Testis (tissue), 3 donors: ENCODE measurements around the gene SLC12A4. TPM values are rescaled to one million over a fixed set of nuclear protein-coding genes. Genes with fewer than 3 reads are reported as not detected.
A peak's percentile ranks its signal among the peaks of the same experiment; 100 is the strongest.

Source experiments
- DNase-seq: peaks from one replicate; pipeline ENCODE4 v3.0.0-alpha.2; 2019
- H3K27ac ChIP-seq, 2 donors: fragments of 200-600 bp; sonication (generic); one replicate each; pipeline ENCODE4 v1.5.1; 2019
- H3K27me3 ChIP-seq: fragments of 200-600 bp; sonication (generic); one replicate; pipeline ENCODE4 v1.5.1; 2019
- H3K36me3 ChIP-seq: fragments of 200-600 bp; sonication (generic); one replicate; pipeline ENCODE4 v1.5.1; 2017; ENCODE audit warnings: low read depth; ENCODE audit errors: missing control alignments
- H3K4me1 ChIP-seq: fragments of 200-600 bp; sonication (generic); one replicate; pipeline ENCODE4 v1.5.1; 2019
- H3K4me3 ChIP-seq, 2 donors: fragments of 200-600 bp; sonication (generic); one replicate each; pipeline ENCODE4 v1.5.1; 2017 to 2019
- H3K9me3 ChIP-seq: fragments of 200-600 bp; sonication (generic); one replicate; pipeline ENCODE4 v1.5.1; 2017
- POLR2A ChIP-seq: fragments of 450-650 bp; IDR thresholded peaks from one replicate; pipeline ENCODE4 v1.6.1; 2017; ENCODE audit warnings: antibody characterized with exemption, mild to moderate bottlenecking, moderate library complexity
- WGBS, 2 donors: methylation state at CpG; one replicate each; pipeline ENCODE4 v1.1.5; 2018; 5-methylcytosine and 5-hydroxymethylcytosine counted together
- intact Hi-C: fragments of 100-400 bp; cut with DNase I; formaldehyde crosslinking; loops from one replicate; pipeline ENCODE4 v1.15.1; 2023; ENCODE audit warnings: low total_unique reads
- polyA plus RNA-seq: library from polyadenylated mRNA; stranded (reverse); fragments of 350-450 nt; fragmentation: Illumina TruSeq; extraction: RNeasy Lipid Tissue Mini Kit (QIAGEN cat#74804); gene quantifications from one replicate; pipeline ENCODE4 v1.2.3, GENCODE V29; 2014; ENCODE audit warnings: low read depth, low replicate concordance; ENCODE audit not compliant: insufficient read depth
- total RNA-seq, 2 donors: library from RNA; depleted of rRNA; stranded (reverse); fragments of >200 nt; gene quantifications; one replicate each; pipeline ENCODE4 v1.2.3, GENCODE V29; 2016
- TF ChIP-seq, protein P1 (sequence below), 3 experiments: fragments of 450-650 bp in 2 of 3; fragments of 200-600 bp in 1 of 3; sonication (generic) in 1 of 3; IDR thresholded peaks; one replicate each; pipeline ENCODE4 v1.5.1; 2016 to 2019; ENCODE audit warnings: antibody characterized with exemption in 3 of 3, mild to moderate bottlenecking in 2 of 3, moderate library complexity in 1 of 3

The SLC12A4 gene
- total and polyA plus RNA-seq, 3 donors from 2014 or later = 46.7 to 68.4 (median 64.3) TPM

DNA sequence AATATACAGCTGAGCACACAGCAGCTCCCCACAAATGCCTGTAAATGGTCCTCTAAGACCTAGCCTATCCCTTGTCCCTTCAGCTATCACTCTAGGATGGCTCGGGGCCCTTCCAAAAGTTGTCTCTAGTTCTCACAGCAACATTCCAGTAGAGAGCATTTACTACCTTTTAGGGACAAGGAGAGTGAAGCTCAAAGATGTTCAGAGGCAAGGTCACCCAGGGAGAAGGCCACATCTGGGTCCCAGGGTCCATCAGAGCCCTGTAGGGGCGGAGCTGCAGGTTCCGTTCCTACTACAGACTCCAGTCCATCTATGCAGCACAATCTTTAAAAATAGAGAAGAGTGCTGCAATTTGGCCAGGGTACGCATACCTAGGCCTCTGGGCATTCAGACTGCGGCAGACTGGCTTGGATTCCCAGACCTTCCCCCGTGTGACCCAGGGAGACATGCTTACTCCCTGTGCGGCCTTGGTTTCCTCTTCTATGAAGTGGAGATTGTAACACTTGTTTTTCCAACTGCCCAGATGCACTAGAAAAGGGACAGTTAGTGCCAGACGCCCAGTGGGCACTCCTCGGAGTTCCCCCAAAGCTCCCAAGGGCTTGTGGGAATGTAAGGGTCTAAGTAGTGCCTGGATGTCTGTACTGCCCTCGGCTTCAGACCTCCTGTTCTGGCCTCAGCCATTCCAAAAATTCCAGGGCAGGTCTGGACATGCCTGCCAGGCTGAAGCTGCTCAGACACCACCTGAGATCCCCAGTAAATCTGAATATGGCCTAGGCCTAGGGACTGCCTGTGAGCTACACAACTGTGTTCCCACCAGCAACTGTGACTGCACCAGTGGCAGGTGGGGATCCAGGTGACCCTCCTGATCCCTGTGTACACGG, 2.5 kb downstream of the SLC12A4 start:
- no peak overlapping the region for H3K4me3 ChIP-seq
- DNase-seq = no peak
- intact Hi-C loops = no loop called here
- TF ChIP-seq POLR2A = no peak
- TF ChIP-seq, protein P1, sequence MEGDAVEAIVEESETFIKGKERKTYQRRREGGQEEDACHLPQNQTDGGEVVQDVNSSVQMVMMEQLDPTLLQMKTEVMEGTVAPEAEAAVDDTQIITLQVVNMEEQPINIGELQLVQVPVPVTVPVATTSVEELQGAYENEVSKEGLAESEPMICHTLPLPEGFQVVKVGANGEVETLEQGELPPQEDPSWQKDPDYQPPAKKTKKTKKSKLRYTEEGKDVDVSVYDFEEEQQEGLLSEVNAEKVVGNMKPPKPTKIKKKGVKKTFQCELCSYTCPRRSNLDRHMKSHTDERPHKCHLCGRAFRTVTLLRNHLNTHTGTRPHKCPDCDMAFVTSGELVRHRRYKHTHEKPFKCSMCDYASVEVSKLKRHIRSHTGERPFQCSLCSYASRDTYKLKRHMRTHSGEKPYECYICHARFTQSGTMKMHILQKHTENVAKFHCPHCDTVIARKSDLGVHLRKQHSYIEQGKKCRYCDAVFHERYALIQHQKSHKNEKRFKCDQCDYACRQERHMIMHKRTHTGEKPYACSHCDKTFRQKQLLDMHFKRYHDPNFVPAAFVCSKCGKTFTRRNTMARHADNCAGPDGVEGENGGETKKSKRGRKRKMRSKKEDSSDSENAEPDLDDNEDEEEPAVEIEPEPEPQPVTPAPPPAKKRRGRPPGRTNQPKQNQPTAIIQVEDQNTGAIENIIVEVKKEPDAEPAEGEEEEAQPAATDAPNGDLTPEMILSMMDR (IDR thresholded peaks at IDR 0.05) = no peak
- peak overlapping the region; percentile 47 to 94 for H3K27ac ChIP-seq
- WGBS, 2 donors = 44 to 54% methylated on average over 8 to 11 of the region's 11 CpGs
- peaks cover 23% of the 10 kb centered on the region for H3K4me1 ChIP-seq
- H3K27me3 ChIP-seq = no peaks in the 10 kb centered on the region
- H3K9me3 ChIP-seq = no peaks in the 10 kb centered on the region
- no peaks in the 10 kb centered on the region for H3K36me3 ChIP-seq

DNA sequence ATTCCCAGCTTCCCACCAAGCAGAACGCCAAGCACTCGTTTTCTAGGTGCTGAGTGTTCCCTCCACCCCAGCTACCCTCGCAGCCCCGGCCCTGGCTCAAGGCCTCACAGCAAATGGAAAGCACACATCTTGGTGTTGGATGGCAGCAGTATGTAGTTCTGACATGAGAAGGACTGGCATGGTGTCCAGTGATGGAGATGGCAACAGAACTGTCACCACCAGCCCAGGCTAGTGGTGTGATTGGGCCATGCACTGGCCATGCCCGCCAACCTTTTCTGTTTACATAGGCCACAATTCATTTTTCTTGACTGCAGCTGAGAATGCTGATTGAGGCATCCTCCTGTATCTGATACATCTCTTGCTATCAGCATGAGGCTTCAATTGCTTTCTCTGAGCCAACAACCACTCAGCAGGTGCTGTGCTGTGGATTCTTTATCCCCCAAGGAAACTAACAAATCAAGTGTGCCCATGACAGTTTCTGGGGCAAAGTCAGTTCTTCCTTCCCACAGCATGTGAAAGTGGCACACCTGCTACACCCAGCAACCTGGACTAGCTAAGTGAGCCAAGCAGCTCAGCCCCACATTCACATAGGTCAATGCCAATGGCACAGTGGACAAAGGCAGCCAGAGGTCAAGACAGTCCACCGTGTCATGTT, 3.8 kb downstream of the SLC12A4 start:
- no peaks in the 10 kb centered on the region for H3K36me3 ChIP-seq
- no peaks in the 10 kb centered on the region for H3K27me3 ChIP-seq
- intact Hi-C loops = no loop called here
- no peak for DNase-seq
- peaks cover 28% of the 10 kb centered on the region for H3K4me1 ChIP-seq
- WGBS, 2 donors = 44 to 66% methylated on average over 6 of the region's 6 CpGs
- H3K9me3 ChIP-seq = no peaks in the 10 kb centered on the region
- H3K27ac ChIP-seq = peak overlapping the region in 1 of 2 donors; percentile 94
- peak overlapping the region in 1 of 2 donors; percentile 52 for H3K4me3 ChIP-seq
- no peak for TF ChIP-seq POLR2A
- TF ChIP-seq, protein P1 (IDR thresholded peaks at IDR 0.05) = no peak

DNA sequence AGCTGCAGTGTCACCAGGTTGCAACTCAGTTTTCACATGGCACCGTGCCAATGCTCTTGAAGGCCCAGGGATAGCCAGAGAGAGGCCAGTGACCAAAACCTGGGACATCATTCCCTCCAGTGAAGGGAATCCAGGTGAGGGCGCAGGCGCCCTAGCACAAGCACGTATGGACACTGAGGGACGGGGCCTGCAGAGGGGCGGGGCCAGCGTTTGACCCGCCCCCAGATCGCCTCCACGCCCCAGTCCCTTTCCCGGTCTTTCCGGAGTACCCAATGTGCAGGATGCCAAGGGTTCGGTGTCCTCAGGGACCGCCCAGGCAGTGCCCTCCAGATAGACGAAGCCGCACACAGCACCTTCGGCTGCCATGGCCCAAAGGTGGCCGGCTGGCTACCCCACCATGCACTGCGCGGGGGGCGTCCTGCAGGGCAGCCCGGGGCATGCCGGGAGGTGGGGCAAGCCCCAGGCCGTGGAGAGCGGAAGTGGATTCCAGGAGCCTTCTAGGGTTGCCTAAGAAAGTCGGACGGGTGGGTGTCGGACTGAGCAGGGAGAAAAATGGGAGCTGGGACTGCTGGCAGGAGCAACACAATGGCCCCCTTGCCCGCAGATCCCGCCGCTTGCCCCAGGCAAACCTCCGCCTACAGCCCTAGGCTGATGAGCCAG, 4.6 kb downstream of the SLC12A4 start:
- intact Hi-C loops = no loop called here
- Histone ChIP-seq H3K4me3 (peak overlapping the region; percentile 39 to 52), H3K4me1 (peaks cover 35% of the 10 kb centered on the region), H3K27ac (peak overlapping the region in 1 of 2 donors; percentile 64), H3K27me3 (no peaks in the 10 kb centered on the region), H3K36me3 (no peaks in the 10 kb centered on the region), H3K9me3 (no peaks in the 10 kb centered on the region)
- TF ChIP-seq, protein P1 (IDR thresholded peaks at IDR 0.05) = no peak
- no peak for TF ChIP-seq POLR2A
- WGBS, 2 donors = 33 to 65% methylated on average over 1 to 32 of the region's 32 CpGs
- peak; percentile 56 for DNase-seq

DNA sequence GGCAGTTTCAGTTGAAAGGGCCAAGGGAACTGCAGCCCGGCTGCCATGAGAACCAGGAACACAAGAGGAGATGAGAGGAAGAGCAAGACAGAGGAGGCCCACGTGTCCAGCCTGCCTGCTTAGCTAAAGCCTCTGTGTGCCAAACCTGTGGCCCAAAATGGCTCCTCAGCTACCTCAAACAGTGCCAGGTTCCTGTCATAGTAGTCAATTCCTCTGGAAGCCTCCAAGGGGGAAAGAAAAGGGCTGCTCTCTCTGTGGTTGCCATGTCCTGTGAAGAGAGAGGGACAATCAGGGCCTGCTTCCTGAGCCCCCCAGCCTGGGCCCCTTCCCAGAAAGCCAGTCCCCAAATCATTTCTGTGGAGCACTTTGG, 5.2 kb downstream of the SLC12A4 start:
- Histone ChIP-seq H3K4me1 (peaks cover 38% of the 10 kb centered on the region), H3K27me3 (no peaks in the 10 kb centered on the region), H3K27ac (peak overlapping the region in 1 of 2 donors; percentile 64), H3K9me3 (no peaks in the 10 kb centered on the region), H3K36me3 (no peaks in the 10 kb centered on the region), H3K4me3 (peak overlapping the region; percentile 39 to 52)
- WGBS, 2 donors = 62 to 65% methylated on average over 2 of the region's 2 CpGs
- TF ChIP-seq, protein P1 (IDR thresholded peaks at IDR 0.05) = no peak
- DNase-seq = no peak
- intact Hi-C loops = no loop called here
